ENCODE results near the gene NFIB. TPM values are rescaled to one million over a fixed set of nuclear protein-coding genes. Genes with fewer than 3 reads are reported as not detected.
A peak's percentile ranks its signal among the peaks of the same experiment; 100 is the strongest.

The NFIB gene
- total and polyA plus RNA-seq, 10 of the 15 experiments (the other 5 are each of a cell fraction or from before 2014, with no cell fraction given): under 0.01 to 0.19 (median 0.05) TPM; not detected in 3

- no peak overlapping the region for H3K27ac ChIP-seq (ENCODE audit: control insufficient read depth, insufficient read depth)
- peak overlapping the region; percentile 16; the same call in 1 of the 2 replicates for H3K4me3 ChIP-seq
- H3K4me1 ChIP-seq (ENCODE audit: control insufficient read depth, insufficient read depth, low read length): peaks cover 5% of the 10 kb centered on the region; the same call in 1 of the 2 replicates
- no peak overlapping the region; the same call in 1 of the 2 replicates for H2AFZ ChIP-seq (ENCODE audit: control insufficient read depth, low read depth, low read length)
- in situ Hi-C loops (cut with MboI) (no loop called here), intact Hi-C loops (cut with micrococcal nuclease; ENCODE audit: unreplicated experiment) (loop anchor here (5.0 to 10.0 kb wide), 2 partner anchors 270 to 377 kb away; partner anchors contain the start of gene ZDHHC21)
- no peaks in the 10 kb centered on the region for H3K79me2 ChIP-seq (ENCODE audit: control insufficient read depth, insufficient read depth, low read length)
- no peak overlapping the region for H3K9ac ChIP-seq (ENCODE audit: control insufficient read depth, insufficient read depth, low read length)
- CTCF ChIA-PET: no interaction called here
- WGBS (ENCODE audit: insufficient coverage, insufficient replicate concordance, low lambda C conversion rate, missing lambda C conversion rate): 4% methylated on average over 29 of the region's 109 CpGs
- POLR2A ChIA-PET: no interaction called here
- H3K27me3 ChIP-seq (replicated peaks in 1 of 2; ENCODE audit: control insufficient read depth in 2 of 2, insufficient read depth in 2 of 2, low read length in 1 of 2): peaks cover 5 to 17% of the 10 kb centered on the region in 2 experiments
- H4K20me1 ChIP-seq (ENCODE audit: control insufficient read depth, insufficient read depth): no peaks in the 10 kb centered on the region
- RAD21 ChIA-PET (ENCODE audit: unreplicated experiment): no interaction called here
- peak overlapping the region; percentile 56; the same call in 1 of the 2 replicates for H3K4me2 ChIP-seq (ENCODE audit: control insufficient read depth, insufficient read depth)
- peak; percentile 28 for ATAC-seq
- no peaks in the 10 kb centered on the region for H3K36me3 ChIP-seq (ENCODE audit: control insufficient read depth in 2 of 2, insufficient read depth in 2 of 2, low read length in 1 of 2)
- no peak for DNase-seq (ENCODE audit: low read depth, low spot score)
- FAIRE-seq: no peak
- BruUV-seq (replicated peaks): no TSS peak
- SMC1A ChIA-PET (ENCODE audit: uncharacterized antibody, unreplicated experiment): no interaction called here
- no peaks in the 10 kb centered on the region for H3K9me3 ChIP-seq (replicated peaks; ENCODE audit: control insufficient read depth, insufficient read depth, low read length)
- TF ChIP-seq STAT1 (conservative IDR thresholded peaks at IDR 0.05): no peak
- no peak for TF ChIP-seq TCF7 (IDR thresholded peaks at IDR 0.05; ENCODE audit: borderline replicate concordance)
- TF ChIP-seq SRF (IDR thresholded peaks at IDR 0.05; ENCODE audit: low read depth in 2 of 2, low read length in 2 of 2): no peak
- no peak for TF ChIP-seq EP300 (IDR thresholded peaks at IDR 0.05; ENCODE audit: borderline replicate concordance in 1 of 2, control insufficient read depth in 1 of 2, low read depth in 2 of 2, low read length in 2 of 2)
- TF ChIP-seq BMI1 (IDR thresholded peaks at IDR 0.05; ENCODE audit: borderline replicate concordance): no peak
- TF ChIP-seq ZNF592 (IDR thresholded peaks at IDR 0.05): no peak
- TF ChIP-seq ZSCAN29 (IDR thresholded peaks at IDR 0.05): no peak
- no peak for TF ChIP-seq NR2C2 (IDR thresholded peaks at IDR 0.05; ENCODE audit: borderline replicate concordance, control insufficient read depth, insufficient read length, low read depth)
- TF ChIP-seq REST (IDR thresholded peaks at IDR 0.05; ENCODE audit: low read depth, low read length): no peak
- no peak for TF ChIP-seq HSF1 (IDR thresholded peaks at IDR 0.05; ENCODE audit: low read depth, low read length)
- peak; percentile 49 for TF ChIP-seq SUZ12 (IDR thresholded peaks at IDR 0.05; ENCODE audit: unreplicated experiment)
- TF ChIP-seq MYC (IDR thresholded peaks at IDR 0.05; ENCODE audit: insufficient read depth, insufficient read length, insufficient replicate concordance, low read length, severe bottlenecking): no peak
Measured at GRCh38 chr9:14314929-14315874, 1.3 kb upstream of the NFIB start.

Measured in GM12878 (cell line).